Endothelial cell of umbilical vein (primary cell): Measurements from ENCODE around the gene COL23A1.

Experiments used
- EZH2 ChIP-seq: IDR thresholded peaks from 2 replicates; pipeline ENCODE4 v1.6.1; 2012; ENCODE audit warnings: borderline replicate concordance, low read depth, mild to moderate bottlenecking, moderate library complexity, low read length, inconsistent platforms; ENCODE audit not compliant: severe bottlenecking
- POLR2A ChIP-seq: IDR thresholded peaks from 2 replicates; pipeline ENCODE4 v1.6.1; 2012; ENCODE audit warnings: low read depth, mild to moderate bottlenecking, control low read depth, low read length
- POLR2AphosphoS5 ChIP-seq: IDR thresholded peaks from 2 replicates; pipeline ENCODE4 v1.6.1; 2012; ENCODE audit warnings: low read depth, mild to moderate bottlenecking, control low read depth, low read length, moderate library complexity; ENCODE audit not compliant: insufficient read depth
- TF ChIP-seq, protein P1 (sequence below), 2 donors: IDR thresholded peaks; 1 replicate in 1 of 2; 2 replicates in 1 of 2; pipeline ENCODE4 v1.5.1; 2011; ENCODE audit warnings: low read length in 2 of 2, mild to moderate bottlenecking in 2 of 2, moderate library complexity in 2 of 2, control low read depth in 1 of 2, inconsistent platforms in 1 of 2, low read depth in 1 of 2; ENCODE audit not compliant: insufficient read depth in 1 of 2; ENCODE audit errors: extremely low read depth in 1 of 2
- TF ChIP-seq, protein P2 (sequence below): IDR thresholded peaks from 2 replicates; pipeline ENCODE4 v1.6.1; 2011; ENCODE audit not compliant: insufficient read depth, insufficient read length

DNA sequence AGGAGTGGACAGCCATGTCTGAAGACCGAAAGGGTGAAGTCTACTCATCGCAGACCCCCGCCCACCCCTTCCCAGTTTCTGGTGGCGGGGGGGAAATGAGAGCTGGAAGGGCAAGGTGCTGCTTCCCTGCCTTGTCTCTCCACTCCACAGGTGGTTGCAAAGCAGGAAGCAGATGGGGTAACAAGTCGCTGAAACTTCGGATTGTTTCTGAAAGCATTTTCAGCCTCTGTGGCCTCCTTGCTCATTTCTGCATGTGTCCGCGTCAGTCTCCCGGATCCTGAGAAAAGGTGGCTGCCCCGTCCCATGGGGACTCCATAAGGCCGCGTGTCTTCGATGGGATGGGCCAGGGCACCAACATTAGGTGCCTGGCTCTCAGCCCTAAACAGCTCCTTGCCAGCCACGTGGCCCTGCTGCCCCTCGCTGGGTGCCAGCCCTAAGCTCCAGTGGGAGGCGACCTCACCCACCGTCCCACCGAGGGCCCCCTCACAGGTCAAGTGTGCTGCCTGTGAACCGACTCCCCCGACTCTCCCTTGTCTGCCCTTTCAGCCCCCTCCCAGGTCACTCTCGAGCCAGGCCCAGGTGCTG lies 358.6 kb downstream of the COL23A1 start:
- TF ChIP-seq POLR2A, result no peak
- TF ChIP-seq, protein P1, sequence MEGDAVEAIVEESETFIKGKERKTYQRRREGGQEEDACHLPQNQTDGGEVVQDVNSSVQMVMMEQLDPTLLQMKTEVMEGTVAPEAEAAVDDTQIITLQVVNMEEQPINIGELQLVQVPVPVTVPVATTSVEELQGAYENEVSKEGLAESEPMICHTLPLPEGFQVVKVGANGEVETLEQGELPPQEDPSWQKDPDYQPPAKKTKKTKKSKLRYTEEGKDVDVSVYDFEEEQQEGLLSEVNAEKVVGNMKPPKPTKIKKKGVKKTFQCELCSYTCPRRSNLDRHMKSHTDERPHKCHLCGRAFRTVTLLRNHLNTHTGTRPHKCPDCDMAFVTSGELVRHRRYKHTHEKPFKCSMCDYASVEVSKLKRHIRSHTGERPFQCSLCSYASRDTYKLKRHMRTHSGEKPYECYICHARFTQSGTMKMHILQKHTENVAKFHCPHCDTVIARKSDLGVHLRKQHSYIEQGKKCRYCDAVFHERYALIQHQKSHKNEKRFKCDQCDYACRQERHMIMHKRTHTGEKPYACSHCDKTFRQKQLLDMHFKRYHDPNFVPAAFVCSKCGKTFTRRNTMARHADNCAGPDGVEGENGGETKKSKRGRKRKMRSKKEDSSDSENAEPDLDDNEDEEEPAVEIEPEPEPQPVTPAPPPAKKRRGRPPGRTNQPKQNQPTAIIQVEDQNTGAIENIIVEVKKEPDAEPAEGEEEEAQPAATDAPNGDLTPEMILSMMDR (IDR thresholded peaks at IDR 0.05; ENCODE audit: extremely low read depth in 1 of 2, insufficient read depth in 1 of 2, low read depth in 1 of 2, low read length in 2 of 2), result no peak
- TF ChIP-seq EZH2, result no peak
- no peak for TF ChIP-seq POLR2AphosphoS5
- TF ChIP-seq, protein P2, sequence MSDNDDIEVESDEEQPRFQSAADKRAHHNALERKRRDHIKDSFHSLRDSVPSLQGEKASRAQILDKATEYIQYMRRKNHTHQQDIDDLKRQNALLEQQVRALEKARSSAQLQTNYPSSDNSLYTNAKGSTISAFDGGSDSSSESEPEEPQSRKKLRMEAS, result no peak
